ENCODE results near the gene FADS3. TPM values are rescaled to one million over a fixed set of nuclear protein-coding genes. Genes with fewer than 3 reads are reported as not detected.

FADS3 gene
- total RNA-seq, 6 donors from 2014 or later: 34.4 to 138 (median 106) TPM

DNA sequence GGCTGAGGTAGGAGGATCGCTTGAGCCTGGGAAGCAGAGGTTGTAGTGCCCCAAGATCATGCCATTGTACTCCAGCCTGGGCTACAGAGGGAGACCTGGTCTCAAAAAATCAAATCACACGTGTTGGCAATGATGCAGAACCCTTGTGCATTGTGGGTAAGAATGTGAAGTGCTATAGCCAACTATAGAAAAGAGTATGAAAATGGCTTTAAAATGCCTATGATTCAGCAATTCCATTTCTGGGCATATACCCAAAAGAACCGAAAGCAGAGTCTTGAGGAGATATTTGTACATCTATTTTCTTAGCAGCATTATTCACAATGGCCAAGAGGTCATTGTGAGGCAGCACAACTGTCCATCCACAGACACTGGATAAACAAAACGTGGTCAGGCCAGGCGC, 2.6 kb upstream of the FADS3 start:
- Histone ChIP-seq H3K4me3 (no peak overlapping the region), H3K27me3 (no peaks in the 10 kb centered on the region), H3K9me3 (no peaks in the 10 kb centered on the region), H3K36me3 (no peaks in the 10 kb centered on the region), H3K27ac (peak overlapping the region in 1 of 4 donors; percentile 27), H3K4me1 (peaks cover 15 to 19% (median 17%) of the 10 kb centered on the region in 4 donors)
- TF ChIP-seq CTCF (IDR thresholded peaks at IDR 0.05): no peak
- TF ChIP-seq POLR2A (IDR thresholded peaks at IDR 0.05): no peak
- no peak for TF ChIP-seq EP300 (IDR thresholded peaks at IDR 0.05)
- TF ChIP-seq POLR2AphosphoS5 (IDR thresholded peaks at IDR 0.05): no peak
- ATAC-seq (ENCODE audit: low FRiP score in 2 of 2) (no peak), DNase-seq (no peak)
- 47% methylated on average over 5 of the region's 5 CpGs for WGBS, 2 donors

DNA sequence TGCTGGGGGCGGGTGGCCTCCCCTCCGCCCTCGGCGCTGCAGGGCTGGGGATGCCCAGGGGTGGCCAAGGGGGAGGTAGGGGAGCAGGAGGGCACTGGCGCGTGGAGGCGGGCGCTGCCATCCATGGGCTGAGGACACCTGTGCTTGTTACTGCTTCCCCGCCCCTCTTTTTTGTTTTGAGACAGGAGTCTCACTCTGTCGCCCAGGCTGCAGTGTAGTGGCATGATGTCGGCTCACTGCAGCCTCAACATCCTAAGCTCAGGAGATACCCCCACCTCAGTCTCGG, 683 bp upstream of the FADS3 start:
- 27 to 34% methylated on average over 5 to 12 of the region's 12 CpGs for WGBS, 2 donors
- peak overlapping the region; percentile 74 to 88 (median 82) for H3K27ac ChIP-seq
- H3K27me3 ChIP-seq: no peaks in the 10 kb centered on the region
- ATAC-seq (ENCODE audit: low FRiP score in 2 of 2): peak in 1 of 2 donors; percentile 23
- H3K36me3 ChIP-seq: no peaks in the 10 kb centered on the region
- peak overlapping the region; percentile 5 to 95 (median 88) for H3K4me3 ChIP-seq
- peaks cover 21 to 30% (median 29%) of the 10 kb centered on the region in 4 donors for H3K4me1 ChIP-seq
- H3K9me3 ChIP-seq: no peaks in the 10 kb centered on the region
- TF ChIP-seq POLR2AphosphoS5 (IDR thresholded peaks at IDR 0.05) (no peak), POLR2A (IDR thresholded peaks at IDR 0.05) (no peak), EP300 (IDR thresholded peaks at IDR 0.05) (no peak), CTCF (IDR thresholded peaks at IDR 0.05) (no peak)
- DNase-seq: no peak

GRCh38 chr11:61890529-61891330, 615 bp downstream of the FADS3 start:
- H3K36me3 ChIP-seq: no peaks in the 10 kb centered on the region
- H3K27me3 ChIP-seq: no peaks in the 10 kb centered on the region
- WGBS, 2 donors: 2 to 13% methylated on average over 3 to 21 of the region's 38 CpGs
- ATAC-seq (ENCODE audit: low FRiP score in 2 of 2) (peak; percentile 20 to 23), DNase-seq (peak in 1 of 2 donors; percentile 69)
- no peaks in the 10 kb centered on the region for H3K9me3 ChIP-seq
- TF ChIP-seq EP300 (IDR thresholded peaks at IDR 0.05) (no peak), CTCF (IDR thresholded peaks at IDR 0.05) (peak in 3 of 6 experiments; percentile 21 to 50 (median 49))
- peak overlapping the region; percentile 74 to 88 (median 82) for H3K27ac ChIP-seq
- H3K4me3 ChIP-seq: peak overlapping the region; percentile 60 to 95 (median 88)
- peaks cover 21 to 30% (median 29%) of the 10 kb centered on the region in 4 donors for H3K4me1 ChIP-seq

DNA sequence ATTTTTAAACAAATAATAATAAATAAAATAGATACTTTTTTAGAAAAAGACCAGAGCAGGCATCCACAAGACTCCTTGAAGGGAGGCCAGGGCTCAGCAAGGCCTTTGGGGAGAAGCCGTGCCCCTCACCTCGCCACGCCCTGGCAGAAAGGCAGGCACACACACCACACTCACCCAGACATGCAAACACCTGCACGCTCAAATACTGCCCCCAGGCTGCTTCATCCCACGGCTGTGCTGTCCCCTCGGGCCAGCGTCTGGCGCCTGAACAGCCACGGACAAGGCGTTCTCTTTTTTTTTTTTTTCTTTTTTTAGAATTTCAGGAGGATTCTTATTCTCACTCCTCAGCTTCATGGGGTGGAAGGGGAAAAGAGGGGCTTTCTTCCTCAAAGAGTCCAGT, 1.5 kb downstream of the FADS3 start:
- no peak for DNase-seq
- WGBS, 2 donors: 91 to 94% methylated on average over 10 of the region's 10 CpGs
- no peak for TF ChIP-seq POLR2AphosphoS5 (IDR thresholded peaks at IDR 0.05)
- no peak for TF ChIP-seq EP300 (IDR thresholded peaks at IDR 0.05)
- TF ChIP-seq POLR2A (IDR thresholded peaks at IDR 0.05): no peak
- no peak for TF ChIP-seq CTCF (IDR thresholded peaks at IDR 0.05)
- no peaks in the 10 kb centered on the region for H3K9me3 ChIP-seq
- peak overlapping the region in 1 of 4 donors; percentile 95 for H3K4me3 ChIP-seq
- peak overlapping the region in 1 of 4 donors; percentile 80 for H3K27ac ChIP-seq
- H3K27me3 ChIP-seq: no peaks in the 10 kb centered on the region
- no peaks in the 10 kb centered on the region for H3K36me3 ChIP-seq
- peaks cover 21 to 30% (median 29%) of the 10 kb centered on the region in 4 donors for H3K4me1 ChIP-seq
- ATAC-seq (ENCODE audit: low FRiP score in 2 of 2): no peak

GRCh38 chr11:61888590-61888989, 2.8 kb downstream of the FADS3 start:
- ATAC-seq (ENCODE audit: low FRiP score in 2 of 2) (no peak), DNase-seq (no peak)
- no peaks in the 10 kb centered on the region for H3K9me3 ChIP-seq
- no peaks in the 10 kb centered on the region for H3K36me3 ChIP-seq
- 96 to 98% methylated on average over 8 to 12 of the region's 12 CpGs for WGBS, 2 donors
- no peaks in the 10 kb centered on the region for H3K27me3 ChIP-seq
- peak overlapping the region; percentile 48 to 80 (median 58) for H3K27ac ChIP-seq
- TF ChIP-seq CTCF (IDR thresholded peaks at IDR 0.05): no peak
- no peak for TF ChIP-seq POLR2AphosphoS5 (IDR thresholded peaks at IDR 0.05)
- TF ChIP-seq POLR2A (IDR thresholded peaks at IDR 0.05): no peak
- TF ChIP-seq EP300 (IDR thresholded peaks at IDR 0.05): no peak
- H3K4me3 ChIP-seq: no peak overlapping the region
- peaks cover 21 to 30% (median 29%) of the 10 kb centered on the region in 4 donors for H3K4me1 ChIP-seq

All from upper lobe of left lung (tissue), 6 donors.